Right atrium auricular region (tissue), 2 donors: ENCODE results near the gene TBL1XR1. TPM values are rescaled to one million over a fixed set of nuclear protein-coding genes. Genes with fewer than 3 reads are reported as not detected.

Source experiments
- DNase-seq: peaks from one replicate; pipeline ENCODE4 v3.0.0-alpha.2; 2019; ENCODE audit warnings: low spot score
- H3K27ac ChIP-seq, 2 donors: fragments of 200-600 bp; sonication (generic); 1 replicate in 1 of 2; 2 replicates in 1 of 2; pipeline ENCODE4 v1.5.1; 2016 to 2019
- H3K27me3 ChIP-seq, 2 donors: fragments of 200-600 bp; sonication (generic); one replicate each; pipeline versions ENCODE4 v1.5.1 to v1.6.0; 2017 to 2019
- H3K36me3 ChIP-seq: fragments of 200-600 bp; sonication (generic); one replicate; pipeline ENCODE4 v1.5.1; 2016
- H3K4me1 ChIP-seq, 2 donors: fragments of 200-600 bp; sonication (generic); one replicate each; pipeline versions ENCODE4 v1.5.1 to v1.6.0; 2017 to 2019
- H3K4me3 ChIP-seq, 2 donors: fragments of 200-600 bp; sonication (generic); 1 replicate in 1 of 2; 2 replicates in 1 of 2; pipeline ENCODE4 v1.5.1; 2017 to 2019; ENCODE audit warnings: mild to moderate bottlenecking in 1 of 2, moderate library complexity in 1 of 2
- H3K9me3 ChIP-seq, 2 donors: fragments of 200-600 bp; sonication (generic); one replicate each; pipeline ENCODE4 v1.5.1; 2019
- CTCF ChIP-seq, 2 donors: fragments of 200-600 bp; sonication (generic); IDR thresholded peaks; one replicate each; pipeline ENCODE4 v1.5.1; 2019; ENCODE audit warnings: antibody characterized with exemption in 2 of 2
- total RNA-seq, 2 donors: library from RNA; depleted of rRNA; stranded (reverse); fragments of >200 nt; gene quantifications; one replicate each; pipeline ENCODE4 v1.1.0, GENCODE V29; 2016

TBL1XR1 gene
- total RNA-seq, 2 donors from 2014 or later: 68.2 to 79.9 TPM

- H3K4me3 ChIP-seq: no peak overlapping the region
- no peak overlapping the region for H3K27ac ChIP-seq
- peaks cover 0 to 27% of the 10 kb centered on the region in 2 donors for H3K4me1 ChIP-seq
- H3K36me3 ChIP-seq: no peaks in the 10 kb centered on the region
- H3K27me3 ChIP-seq: no peaks in the 10 kb centered on the region
- DNase-seq: no peak
- TF ChIP-seq CTCF (IDR thresholded peaks at IDR 0.05): no peak
- no peaks in the 10 kb centered on the region for H3K9me3 ChIP-seq
These were observed 59.2 kb downstream of the TBL1XR1 start for GRCh38 chr3:177137774-177138705.

GRCh38 chr3:177136741-177137140 is 60.5 kb downstream of the TBL1XR1 start:
- H3K27me3 ChIP-seq: no peaks in the 10 kb centered on the region
- H3K27ac ChIP-seq: no peak overlapping the region
- DNase-seq: no peak
- no peaks in the 10 kb centered on the region for H3K36me3 ChIP-seq
- H3K4me3 ChIP-seq: no peak overlapping the region
- no peak for TF ChIP-seq CTCF (IDR thresholded peaks at IDR 0.05)
- peaks cover 0 to 20% of the 10 kb centered on the region in 2 donors for H3K4me1 ChIP-seq
- no peaks in the 10 kb centered on the region for H3K9me3 ChIP-seq

- Histone ChIP-seq H3K4me3 (no peak overlapping the region), H3K9me3 (no peaks in the 10 kb centered on the region), H3K36me3 (no peaks in the 10 kb centered on the region), H3K27me3 (no peaks in the 10 kb centered on the region), H3K4me1 (peaks cover 0 to 15% of the 10 kb centered on the region in 2 donors), H3K27ac (no peak overlapping the region)
- DNase-seq: no peak
- no peak for TF ChIP-seq CTCF (IDR thresholded peaks at IDR 0.05)
These were observed 61.3 kb downstream of the TBL1XR1 start for GRCh38 chr3:177135841-177136492.

GRCh38 chr3:177134816-177135210 is 62.5 kb downstream of the TBL1XR1 start:
- Histone ChIP-seq H3K9me3 (no peaks in the 10 kb centered on the region), H3K36me3 (no peaks in the 10 kb centered on the region), H3K4me3 (no peak overlapping the region), H3K4me1 (peaks cover 0 to 15% of the 10 kb centered on the region in 2 donors), H3K27me3 (no peaks in the 10 kb centered on the region), H3K27ac (no peak overlapping the region)
- no peak for TF ChIP-seq CTCF (IDR thresholded peaks at IDR 0.05)
- no peak for DNase-seq

GRCh38 chr3:177133860-177134815 is 63.1 kb downstream of the TBL1XR1 start:
- no peaks in the 10 kb centered on the region for H3K36me3 ChIP-seq
- no peak for TF ChIP-seq CTCF (IDR thresholded peaks at IDR 0.05)
- no peaks in the 10 kb centered on the region for H3K9me3 ChIP-seq
- peaks cover 0 to 21% of the 10 kb centered on the region in 2 donors for H3K4me1 ChIP-seq
- H3K27ac ChIP-seq: peak overlapping the region in 1 of 2 donors; percentile 23
- DNase-seq: no peak
- no peak overlapping the region for H3K4me3 ChIP-seq
- no peaks in the 10 kb centered on the region for H3K27me3 ChIP-seq
